ENCODE results near the gene TAC4. TPM values are rescaled to one million over a fixed set of nuclear protein-coding genes. Genes with fewer than 3 reads are reported as not detected.

Gene TAC4
- total RNA-seq, 2 donors from 2014 or later, result not detected

DNA sequence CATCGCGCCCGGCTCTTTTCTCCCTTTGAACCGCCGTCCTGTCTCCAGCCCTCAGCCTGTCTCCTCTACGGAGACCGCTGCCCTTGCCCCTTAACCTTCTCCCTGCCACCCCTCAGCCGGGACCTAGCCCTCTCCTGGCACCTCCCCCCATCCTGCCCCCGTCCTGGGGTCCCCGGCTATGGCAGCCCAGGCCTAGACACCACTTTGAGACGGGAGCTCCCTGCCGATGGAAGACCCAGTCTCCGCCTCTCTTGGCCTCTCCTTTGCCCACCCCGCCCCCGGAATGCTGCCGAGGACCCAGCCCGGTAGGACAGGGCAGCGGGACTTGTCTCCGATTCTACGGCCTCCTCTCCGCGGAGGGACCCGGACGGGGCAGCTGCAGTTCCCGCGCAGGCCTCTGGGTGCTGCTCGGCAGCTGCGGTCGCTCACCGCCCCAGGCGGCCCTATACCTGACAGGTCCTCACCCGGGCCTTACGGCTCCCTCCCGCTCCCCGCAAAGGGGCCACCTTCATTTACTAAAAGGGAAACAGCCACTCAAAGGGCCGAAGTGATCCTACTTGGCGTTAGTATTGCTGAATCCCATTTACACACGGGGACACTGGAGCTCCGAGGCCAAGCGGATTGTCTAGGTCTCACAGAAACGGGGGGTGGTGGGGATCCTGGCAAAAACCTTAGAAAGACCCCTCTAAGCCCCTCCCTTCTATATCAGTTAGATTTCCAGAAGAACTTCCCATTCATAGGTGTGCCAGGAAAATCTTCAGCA lies 32.6 kb upstream of the TAC4 start:
- no peaks in the 10 kb centered on the region for H3K9me3 ChIP-seq
- TF ChIP-seq, protein P1, sequence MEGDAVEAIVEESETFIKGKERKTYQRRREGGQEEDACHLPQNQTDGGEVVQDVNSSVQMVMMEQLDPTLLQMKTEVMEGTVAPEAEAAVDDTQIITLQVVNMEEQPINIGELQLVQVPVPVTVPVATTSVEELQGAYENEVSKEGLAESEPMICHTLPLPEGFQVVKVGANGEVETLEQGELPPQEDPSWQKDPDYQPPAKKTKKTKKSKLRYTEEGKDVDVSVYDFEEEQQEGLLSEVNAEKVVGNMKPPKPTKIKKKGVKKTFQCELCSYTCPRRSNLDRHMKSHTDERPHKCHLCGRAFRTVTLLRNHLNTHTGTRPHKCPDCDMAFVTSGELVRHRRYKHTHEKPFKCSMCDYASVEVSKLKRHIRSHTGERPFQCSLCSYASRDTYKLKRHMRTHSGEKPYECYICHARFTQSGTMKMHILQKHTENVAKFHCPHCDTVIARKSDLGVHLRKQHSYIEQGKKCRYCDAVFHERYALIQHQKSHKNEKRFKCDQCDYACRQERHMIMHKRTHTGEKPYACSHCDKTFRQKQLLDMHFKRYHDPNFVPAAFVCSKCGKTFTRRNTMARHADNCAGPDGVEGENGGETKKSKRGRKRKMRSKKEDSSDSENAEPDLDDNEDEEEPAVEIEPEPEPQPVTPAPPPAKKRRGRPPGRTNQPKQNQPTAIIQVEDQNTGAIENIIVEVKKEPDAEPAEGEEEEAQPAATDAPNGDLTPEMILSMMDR (IDR thresholded peaks at IDR 0.05), result peak; percentile 96 to 99
- peaks cover 0 to 7% of the 10 kb centered on the region in 2 donors for H3K4me1 ChIP-seq
- H3K27ac ChIP-seq, result no peak overlapping the region
- H3K4me3 ChIP-seq, result no peak overlapping the region
- peak; percentile 79 for DNase-seq (ENCODE audit: low spot score)
- H3K36me3 ChIP-seq, result no peaks in the 10 kb centered on the region
- H3K27me3 ChIP-seq, result peaks cover 5% of the 10 kb centered on the region in 2 donors

DNA sequence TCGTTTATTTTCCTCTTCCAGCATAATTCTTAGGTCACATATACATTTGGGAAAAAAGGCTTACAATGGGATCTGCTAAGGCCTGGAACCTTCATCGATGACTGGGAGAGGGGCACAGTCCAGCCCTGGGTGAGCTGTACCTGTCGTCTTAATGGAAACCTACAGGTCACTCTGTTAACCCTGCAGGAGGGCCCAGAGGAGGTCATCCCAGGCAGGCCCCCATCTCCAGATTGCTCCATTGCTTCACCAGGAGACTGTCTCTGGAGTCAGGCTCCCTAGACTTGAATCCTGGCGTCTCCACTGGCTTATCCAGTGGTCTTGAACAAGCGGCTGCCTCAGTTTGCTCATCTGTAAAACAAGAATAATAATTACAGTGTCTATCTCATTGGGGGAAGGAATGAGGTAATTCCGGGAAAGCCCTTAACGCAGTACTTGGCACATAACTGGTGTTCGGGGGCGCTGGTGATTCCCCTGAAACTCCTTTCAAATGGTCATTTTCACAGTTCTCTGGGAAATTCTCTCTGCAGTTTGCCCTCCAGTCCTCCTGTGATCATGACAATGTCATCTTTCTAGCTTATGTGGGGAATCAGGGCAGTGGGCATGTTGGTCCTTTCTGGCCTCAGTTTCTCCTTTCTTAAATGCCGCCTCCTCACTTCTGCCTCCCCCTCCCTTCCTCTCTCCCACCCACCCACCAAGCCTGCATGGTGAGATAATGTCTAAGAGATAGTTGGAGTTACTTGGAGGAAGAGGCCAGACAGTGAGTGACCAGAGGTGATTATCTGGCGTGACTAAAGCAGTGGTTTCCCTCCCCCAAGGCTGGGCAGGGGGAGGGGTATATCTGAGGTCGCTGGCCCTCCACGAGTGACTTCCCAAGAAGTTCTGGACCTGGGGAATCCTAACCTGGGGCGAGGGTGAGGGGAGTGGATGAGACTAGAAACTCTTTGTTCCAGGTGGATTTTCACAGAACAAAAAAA lies 31.3 kb upstream of the TAC4 start:
- no peaks in the 10 kb centered on the region for H3K36me3 ChIP-seq
- no peak overlapping the region for H3K4me3 ChIP-seq
- no peak overlapping the region for H3K27ac ChIP-seq
- peaks cover 5% of the 10 kb centered on the region in 2 donors for H3K27me3 ChIP-seq
- H3K4me1 ChIP-seq, result peaks cover 0 to 7% of the 10 kb centered on the region in 2 donors
- DNase-seq (ENCODE audit: low spot score), result no peak
- H3K9me3 ChIP-seq, result no peaks in the 10 kb centered on the region
- TF ChIP-seq, protein P1 (IDR thresholded peaks at IDR 0.05), result no peak

DNA sequence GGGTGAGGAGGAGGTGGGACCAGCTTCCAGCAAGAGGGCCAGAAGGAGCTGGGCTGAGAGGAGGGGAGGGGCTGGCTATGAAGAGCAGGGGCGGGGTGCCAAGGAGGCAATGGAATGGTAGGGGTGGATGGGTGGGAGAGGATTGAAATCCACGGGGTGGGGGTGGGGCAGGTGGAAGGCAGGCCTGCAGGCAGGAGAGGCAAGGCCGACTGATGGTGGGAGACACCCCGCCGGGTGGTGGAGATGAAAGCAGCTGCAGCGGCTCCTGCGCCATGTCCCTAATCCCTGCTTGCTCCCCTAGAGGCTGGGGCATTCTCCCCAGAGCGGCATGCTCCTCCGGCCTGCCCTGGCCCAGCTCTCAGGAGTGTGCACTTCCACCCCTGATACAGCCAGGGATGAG lies 27.8 kb upstream of the TAC4 start:
- H3K27me3 ChIP-seq, result peaks cover under 1 to 5% of the 10 kb centered on the region in 2 donors
- H3K4me1 ChIP-seq, result peaks cover 0 to 7% of the 10 kb centered on the region in 2 donors
- H3K27ac ChIP-seq, result no peak overlapping the region
- no peak overlapping the region for H3K4me3 ChIP-seq
- no peaks in the 10 kb centered on the region for H3K9me3 ChIP-seq
- DNase-seq (ENCODE audit: low spot score), result no peak
- TF ChIP-seq, protein P1 (IDR thresholded peaks at IDR 0.05), result no peak
- H3K36me3 ChIP-seq, result no peaks in the 10 kb centered on the region

DNA sequence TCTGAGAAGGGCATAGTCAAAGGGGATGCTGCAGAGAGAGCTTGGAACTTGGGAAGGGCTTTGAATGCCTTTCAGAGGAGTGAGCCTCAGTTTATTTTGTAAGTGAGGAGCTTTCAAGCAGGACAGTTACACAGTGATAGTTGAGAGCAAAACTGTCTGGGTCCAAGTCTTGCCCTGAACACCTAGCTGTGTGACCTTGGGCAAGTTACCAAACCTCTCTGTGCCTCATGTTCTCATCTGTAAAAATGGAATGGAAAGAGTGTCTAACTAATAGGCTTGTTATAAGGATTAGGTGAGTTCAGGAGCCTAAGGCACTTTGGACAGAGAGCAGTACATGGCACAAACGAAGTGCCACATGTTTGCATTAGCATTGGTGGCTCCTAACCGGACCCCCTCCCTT lies 27.0 kb upstream of the TAC4 start:
- Histone ChIP-seq H3K9me3 (no peaks in the 10 kb centered on the region), H3K27ac (no peak overlapping the region), H3K4me3 (no peak overlapping the region), H3K4me1 (no peaks in the 10 kb centered on the region), H3K27me3 (no peaks in the 10 kb centered on the region), H3K36me3 (no peaks in the 10 kb centered on the region)
- DNase-seq (ENCODE audit: low spot score), result no peak
- TF ChIP-seq, protein P1 (IDR thresholded peaks at IDR 0.05), result no peak

DNA sequence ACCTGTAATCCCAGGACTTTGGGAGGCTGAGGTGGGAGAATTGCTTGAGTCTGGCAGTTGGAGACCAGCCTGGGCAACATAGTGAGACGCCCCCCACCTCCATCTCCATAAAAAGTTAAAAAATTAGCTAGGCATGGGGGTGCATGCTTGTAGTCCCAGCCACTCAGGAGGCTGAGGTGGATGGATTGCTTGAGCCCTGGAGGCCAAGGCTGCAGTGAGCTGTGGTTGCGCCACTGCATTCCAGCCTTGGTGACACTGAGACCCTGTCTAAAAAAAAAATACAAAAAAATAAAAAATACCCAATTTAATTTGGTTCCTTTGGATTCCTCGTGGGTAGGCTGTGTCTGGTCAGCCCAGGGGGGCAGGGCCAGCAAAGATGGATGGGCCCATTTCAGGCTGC lies 26.1 kb upstream of the TAC4 start:
- H3K27ac ChIP-seq, result no peak overlapping the region
- H3K4me3 ChIP-seq, result no peak overlapping the region
- H3K9me3 ChIP-seq, result no peaks in the 10 kb centered on the region
- H3K27me3 ChIP-seq, result no peaks in the 10 kb centered on the region
- H3K36me3 ChIP-seq, result no peaks in the 10 kb centered on the region
- H3K4me1 ChIP-seq, result no peaks in the 10 kb centered on the region
- DNase-seq (ENCODE audit: low spot score), result no peak
- TF ChIP-seq, protein P1 (IDR thresholded peaks at IDR 0.05), result no peak

Data from right atrium auricular region (tissue), 2 donors.